GM21390 (cell line): ENCODE measurements around the gene SNX25.

Experiments
- ATAC-seq: cut with Tn5 transposase; IDR thresholded peaks from one replicate; pipeline ENCODE4 v1.9.1; 2021; ENCODE audit not compliant: unreplicated experiment

SNX25 gene

DNA sequence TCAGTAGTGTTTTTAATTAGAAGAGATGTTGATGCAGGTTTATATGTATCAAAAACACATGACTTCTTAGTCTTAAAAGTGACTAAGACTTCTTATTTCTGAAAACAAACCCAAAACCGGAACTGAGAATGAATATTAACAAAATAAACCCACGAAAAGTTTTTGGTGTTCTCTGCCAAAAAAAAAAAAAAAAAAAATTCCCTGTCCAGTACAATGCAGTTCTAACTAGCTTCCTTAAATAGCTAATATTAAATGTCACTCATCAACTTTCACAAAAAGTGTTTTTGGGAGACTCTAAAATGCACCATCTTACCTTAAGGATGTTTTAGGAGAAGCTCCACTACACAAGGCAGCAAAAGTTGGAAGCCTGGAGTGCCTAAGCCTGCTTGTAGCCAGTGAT, 189.2 kb downstream of the SNX25 start:
- no peak for ATAC-seq

DNA sequence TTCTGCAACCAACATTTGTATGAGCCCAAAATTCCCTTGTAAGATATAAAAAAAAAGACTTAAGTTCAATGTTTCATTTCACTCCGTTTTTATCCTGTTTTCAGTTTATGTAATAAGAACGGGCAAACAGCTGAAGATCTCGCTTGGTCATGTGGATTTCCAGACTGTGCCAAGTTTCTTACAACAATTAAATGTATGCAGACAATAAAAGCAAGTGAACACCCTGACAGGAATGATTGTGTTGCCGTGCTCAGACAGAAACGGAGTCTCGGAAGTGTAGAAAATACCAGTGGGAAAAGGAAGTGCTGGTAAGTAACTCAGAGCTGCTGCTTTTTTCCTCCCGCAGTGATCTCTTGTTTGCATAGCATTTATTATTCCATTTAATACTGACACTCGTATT, 190.1 kb downstream of the SNX25 start:
- no peak for ATAC-seq

DNA sequence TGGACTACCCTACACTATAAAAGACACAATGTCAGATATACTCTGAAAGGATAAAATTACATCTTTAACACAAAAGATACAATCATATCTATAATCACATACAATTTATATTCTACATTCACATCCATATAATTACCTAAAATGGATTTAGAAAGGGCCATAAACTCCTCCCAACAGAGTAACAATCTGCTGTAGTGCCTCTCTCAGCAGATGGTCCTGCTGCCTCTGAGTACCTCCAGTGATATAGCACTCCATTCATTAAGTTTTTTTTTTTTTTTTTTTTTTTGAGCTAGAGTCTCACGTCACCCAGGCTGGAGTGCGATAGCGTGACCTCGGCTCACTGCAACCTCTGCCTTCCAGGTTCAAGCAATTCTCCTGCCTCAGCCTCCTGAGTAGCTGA, 194.6 kb downstream of the SNX25 start:
- no peak for ATAC-seq

DNA sequence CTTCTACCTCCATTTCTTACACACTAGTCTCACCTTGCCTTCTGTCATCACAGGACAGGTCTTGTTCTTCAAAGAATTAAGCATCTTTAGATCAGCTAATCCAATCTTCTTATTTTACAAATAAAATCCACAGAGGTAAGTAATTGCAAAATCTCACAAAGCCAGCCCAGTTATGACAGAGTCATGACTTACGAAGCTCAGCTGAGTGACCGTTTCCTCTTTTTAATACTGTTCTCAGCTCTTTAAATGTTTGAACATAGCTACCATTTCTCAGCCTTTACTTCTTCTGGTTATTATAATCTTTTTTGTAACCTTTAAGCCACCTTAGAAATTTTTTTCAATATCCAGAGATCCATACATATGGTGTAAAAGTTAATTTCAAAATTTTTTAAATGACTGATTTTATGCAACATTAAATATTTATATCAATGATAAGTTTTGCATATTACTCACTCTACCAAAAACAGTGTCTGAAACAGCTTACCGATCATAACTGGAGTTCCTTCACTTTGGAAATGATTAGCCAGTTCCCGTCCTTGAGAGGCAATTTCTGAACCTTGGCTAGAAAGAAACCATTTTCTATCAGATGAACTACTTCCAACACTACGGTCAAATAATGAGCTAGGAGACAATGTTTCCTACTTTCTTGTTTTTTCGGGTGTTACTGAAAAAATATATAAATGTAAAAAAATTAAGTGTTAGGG, 196.1 kb downstream of the SNX25 start:
- peak; percentile 80 for ATAC-seq

DNA sequence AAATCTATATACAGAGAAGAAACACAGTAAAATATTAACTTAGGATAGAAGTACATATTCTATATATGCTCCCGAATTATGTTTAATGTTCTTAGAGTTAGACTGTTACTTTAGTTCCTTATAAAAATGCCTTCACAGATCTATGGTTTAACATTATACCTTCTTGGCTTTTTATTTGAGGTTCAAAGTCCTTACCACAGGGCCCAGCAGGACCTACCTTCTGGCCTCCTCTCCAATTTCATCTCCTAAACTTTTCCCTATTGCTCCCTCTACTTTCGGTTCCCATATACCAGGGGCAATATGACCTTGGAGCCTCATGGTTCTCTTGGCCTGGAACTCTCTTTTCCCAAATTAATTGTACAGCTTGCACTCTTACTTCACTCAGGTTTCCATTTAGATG, 199.0 kb downstream of the SNX25 start:
- no peak for ATAC-seq

DNA sequence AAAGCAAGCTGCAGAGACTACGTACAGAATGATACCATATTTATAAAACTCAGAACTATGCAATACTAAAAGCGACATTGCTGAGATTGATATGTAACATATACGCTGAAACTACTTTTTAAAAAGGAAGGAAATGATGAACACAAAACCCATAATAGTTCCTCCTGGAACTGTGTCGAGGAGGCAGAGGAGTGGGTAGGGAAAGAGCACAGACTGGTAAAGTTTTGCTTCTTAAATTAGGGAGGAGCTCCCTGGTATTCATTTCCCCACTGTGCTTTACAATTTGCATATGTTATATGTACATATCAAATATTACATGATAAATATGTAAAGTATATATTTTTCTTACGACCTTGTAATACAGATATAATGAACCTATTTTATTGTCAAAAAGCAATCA, 202.5 kb downstream of the SNX25 start:
- no peak for ATAC-seq

DNA sequence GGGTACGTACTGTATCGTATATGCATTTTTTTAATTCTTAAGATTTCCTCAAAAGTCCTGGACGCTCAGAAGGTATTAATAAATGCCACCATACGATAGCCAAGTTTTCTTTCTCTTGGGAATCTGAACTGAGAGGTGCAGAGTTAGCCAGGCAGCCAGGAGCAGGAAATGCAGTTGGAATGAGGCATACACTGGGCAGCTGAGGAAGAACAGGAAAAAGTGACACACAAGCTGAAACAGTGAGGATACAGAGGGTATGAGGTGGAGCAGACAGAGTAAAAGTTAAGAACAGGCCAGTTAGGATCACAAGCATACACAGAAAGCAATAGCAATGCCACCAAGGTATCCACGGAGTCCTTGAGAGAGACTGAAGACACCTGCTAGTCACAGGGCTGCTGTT, 203.0 kb downstream of the SNX25 start:
- ATAC-seq = no peak
